WTC11 (cell line): Measurements from ENCODE around the gene CTNNA3. TPM values are rescaled to one million over a fixed set of nuclear protein-coding genes. Genes with fewer than 3 reads are reported as not detected.
"Not testable (repeated sequence)": the region's sequence is repeated elsewhere in the genome, so short reads cannot be mapped to it uniquely, and the experiment has no call there.

Experiments
- ATAC-seq: fragments of 200-7000 bp; cut with Tn5 transposase; 2 replicates; pipeline ENCODE4 v1.10.0; 2021; ENCODE audit warnings: mild to moderate bottlenecking, moderate library complexity
- CTCF ChIA-PET: fragments of 300-600 bp; sonication (Branson Sonifier 250); formaldehyde crosslinking; loops from one replicate; lab custom pipeline; 2021; ENCODE audit warnings: antibody characterized with exemption; lab: Charles Lee
- POLR2A ChIA-PET: fragments of 350-600 bp; sonication (Branson Sonifier 250); formaldehyde crosslinking; loops from one replicate; lab custom pipeline; 2021; ENCODE audit warnings: antibody characterized with exemption; lab: Charles Lee
- DNase-seq: peaks from one replicate; pipeline ENCODE4 v3.0.0; 2021; ENCODE audit warnings: low spot score
- H3K27ac Mint-ChIP-seq: 2 replicates; pipeline ENCODE4 v1.8.0; 2021; ENCODE audit warnings: mixed read lengths
- H3K27me3 Mint-ChIP-seq: 2 replicates; pipeline ENCODE4 v1.8.0; 2021; ENCODE audit warnings: low read depth, mild to moderate bottlenecking, moderate library complexity, mixed read lengths
- H3K36me3 Mint-ChIP-seq: 2 replicates; pipeline ENCODE4 v1.8.0; 2021; ENCODE audit warnings: mixed read lengths
- H3K4me1 Mint-ChIP-seq: 2 replicates; pipeline ENCODE4 v1.8.0; 2022; ENCODE audit warnings: mixed read lengths
- H3K4me3 Mint-ChIP-seq: 2 replicates; pipeline ENCODE4 v1.8.0; 2021; ENCODE audit warnings: mild to moderate bottlenecking, moderate library complexity, mixed read lengths
- H3K9me3 Mint-ChIP-seq: 2 replicates; pipeline ENCODE4 v1.8.0; 2021; ENCODE audit warnings: mixed read lengths
- HMGA2 ChIP-seq: fragments of 250-450 bp; sonication (Bioruptor Pico); IDR thresholded peaks from 2 replicates; pipeline ENCODE4 v1.4.0; 2021; ENCODE audit warnings: mild to moderate bottlenecking, moderate library complexity
- JUN ChIP-seq: sonication (generic); formaldehyde crosslinking; IDR thresholded peaks from 2 replicates; pipeline ENCODE4 v1.8.0; 2023; ENCODE audit warnings: mild to moderate bottlenecking, missing genetic modification reagents
- TEAD1 ChIP-seq: sonication (generic); formaldehyde crosslinking; IDR thresholded peaks from 2 replicates; pipeline ENCODE4 v1.8.0; 2022; ENCODE audit warnings: mild to moderate bottlenecking, missing genetic modification reagents
- ZNF416 ChIP-seq: fragments of 250-450 bp; sonication (Bioruptor Pico); IDR thresholded peaks from 2 replicates; pipeline ENCODE4 v1.9.0; 2021; ENCODE audit warnings: mild to moderate bottlenecking, inconsistent platforms
- total RNA-seq: library from RNA; stranded (reverse); gene quantifications from 3 replicates; pipeline ENCODE4 v1.2.3, GENCODE V29; 2021
- TF ChIP-seq, protein P1 (sequence below): sonication (generic); formaldehyde crosslinking; IDR thresholded peaks from 2 replicates; pipeline ENCODE4 v1.8.1; 2023; ENCODE audit warnings: mild to moderate bottlenecking, missing genetic modification reagents, borderline replicate concordance
- TF ChIP-seq, protein P2 (sequence below): fragments of 250-450 bp; sonication (Bioruptor Pico); IDR thresholded peaks from 2 replicates; pipeline ENCODE4 v1.9.0; 2021; ENCODE audit warnings: mild to moderate bottlenecking
- TF ChIP-seq, protein P3 (sequence below): sonication (generic); formaldehyde crosslinking; IDR thresholded peaks from 2 replicates; pipeline ENCODE4 v1.8.0; 2022; ENCODE audit warnings: missing genetic modification reagents
- TF ChIP-seq, protein P4 (sequence below): sonication (generic); formaldehyde crosslinking; IDR thresholded peaks from 2 replicates; pipeline ENCODE4 v1.8.0; 2022; ENCODE audit warnings: mild to moderate bottlenecking, missing genetic modification reagents

Gene CTNNA3
- total RNA-seq, 1 experiment from 2014 or later, result 6.1 TPM

DNA sequence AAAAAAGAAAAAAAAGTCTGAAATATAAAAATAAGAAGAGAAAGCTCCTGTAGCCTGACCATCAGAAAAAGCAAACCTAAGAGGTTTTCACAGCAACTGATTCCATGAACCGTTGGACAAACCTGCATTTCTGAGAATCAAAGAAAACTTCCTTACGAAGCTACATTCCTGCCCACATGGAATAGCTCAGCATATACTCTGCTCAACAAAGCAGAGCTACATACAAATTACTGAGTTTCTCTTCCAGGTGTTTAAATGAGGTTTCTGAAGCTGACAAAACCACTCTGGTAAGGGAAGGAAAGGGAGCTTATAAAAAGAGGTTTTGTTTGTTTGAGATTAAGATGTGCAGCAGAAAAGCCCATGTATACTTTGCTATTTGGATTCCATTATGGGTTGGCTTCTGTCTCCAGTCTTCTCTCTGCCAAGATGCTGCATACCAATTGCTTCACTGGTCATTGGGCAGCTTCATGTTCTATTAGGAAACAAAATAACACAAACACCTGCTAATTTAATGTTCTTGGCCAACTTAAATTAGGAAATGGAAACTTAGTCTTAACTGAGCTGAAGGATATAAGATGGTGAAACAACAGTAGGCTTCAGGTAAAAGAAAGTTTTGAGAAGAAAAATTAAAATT is 456.0 kb downstream of the CTNNA3 start (continued):
- TF ChIP-seq, protein P1, sequence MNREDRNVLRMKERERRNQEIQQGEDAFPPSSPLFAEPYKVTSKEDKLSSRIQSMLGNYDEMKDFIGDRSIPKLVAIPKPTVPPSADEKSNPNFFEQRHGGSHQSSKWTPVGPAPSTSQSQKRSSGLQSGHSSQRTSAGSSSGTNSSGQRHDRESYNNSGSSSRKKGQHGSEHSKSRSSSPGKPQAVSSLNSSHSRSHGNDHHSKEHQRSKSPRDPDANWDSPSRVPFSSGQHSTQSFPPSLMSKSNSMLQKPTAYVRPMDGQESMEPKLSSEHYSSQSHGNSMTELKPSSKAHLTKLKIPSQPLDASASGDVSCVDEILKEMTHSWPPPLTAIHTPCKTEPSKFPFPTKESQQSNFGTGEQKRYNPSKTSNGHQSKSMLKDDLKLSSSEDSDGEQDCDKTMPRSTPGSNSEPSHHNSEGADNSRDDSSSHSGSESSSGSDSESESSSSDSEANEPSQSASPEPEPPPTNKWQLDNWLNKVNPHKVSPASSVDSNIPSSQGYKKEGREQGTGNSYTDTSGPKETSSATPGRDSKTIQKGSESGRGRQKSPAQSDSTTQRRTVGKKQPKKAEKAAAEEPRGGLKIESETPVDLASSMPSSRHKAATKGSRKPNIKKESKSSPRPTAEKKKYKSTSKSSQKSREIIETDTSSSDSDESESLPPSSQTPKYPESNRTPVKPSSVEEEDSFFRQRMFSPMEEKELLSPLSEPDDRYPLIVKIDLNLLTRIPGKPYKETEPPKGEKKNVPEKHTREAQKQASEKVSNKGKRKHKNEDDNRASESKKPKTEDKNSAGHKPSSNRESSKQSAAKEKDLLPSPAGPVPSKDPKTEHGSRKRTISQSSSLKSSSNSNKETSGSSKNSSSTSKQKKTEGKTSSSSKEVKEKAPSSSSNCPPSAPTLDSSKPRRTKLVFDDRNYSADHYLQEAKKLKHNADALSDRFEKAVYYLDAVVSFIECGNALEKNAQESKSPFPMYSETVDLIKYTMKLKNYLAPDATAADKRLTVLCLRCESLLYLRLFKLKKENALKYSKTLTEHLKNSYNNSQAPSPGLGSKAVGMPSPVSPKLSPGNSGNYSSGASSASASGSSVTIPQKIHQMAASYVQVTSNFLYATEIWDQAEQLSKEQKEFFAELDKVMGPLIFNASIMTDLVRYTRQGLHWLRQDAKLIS, result no peak
- TF ChIP-seq, protein P2, sequence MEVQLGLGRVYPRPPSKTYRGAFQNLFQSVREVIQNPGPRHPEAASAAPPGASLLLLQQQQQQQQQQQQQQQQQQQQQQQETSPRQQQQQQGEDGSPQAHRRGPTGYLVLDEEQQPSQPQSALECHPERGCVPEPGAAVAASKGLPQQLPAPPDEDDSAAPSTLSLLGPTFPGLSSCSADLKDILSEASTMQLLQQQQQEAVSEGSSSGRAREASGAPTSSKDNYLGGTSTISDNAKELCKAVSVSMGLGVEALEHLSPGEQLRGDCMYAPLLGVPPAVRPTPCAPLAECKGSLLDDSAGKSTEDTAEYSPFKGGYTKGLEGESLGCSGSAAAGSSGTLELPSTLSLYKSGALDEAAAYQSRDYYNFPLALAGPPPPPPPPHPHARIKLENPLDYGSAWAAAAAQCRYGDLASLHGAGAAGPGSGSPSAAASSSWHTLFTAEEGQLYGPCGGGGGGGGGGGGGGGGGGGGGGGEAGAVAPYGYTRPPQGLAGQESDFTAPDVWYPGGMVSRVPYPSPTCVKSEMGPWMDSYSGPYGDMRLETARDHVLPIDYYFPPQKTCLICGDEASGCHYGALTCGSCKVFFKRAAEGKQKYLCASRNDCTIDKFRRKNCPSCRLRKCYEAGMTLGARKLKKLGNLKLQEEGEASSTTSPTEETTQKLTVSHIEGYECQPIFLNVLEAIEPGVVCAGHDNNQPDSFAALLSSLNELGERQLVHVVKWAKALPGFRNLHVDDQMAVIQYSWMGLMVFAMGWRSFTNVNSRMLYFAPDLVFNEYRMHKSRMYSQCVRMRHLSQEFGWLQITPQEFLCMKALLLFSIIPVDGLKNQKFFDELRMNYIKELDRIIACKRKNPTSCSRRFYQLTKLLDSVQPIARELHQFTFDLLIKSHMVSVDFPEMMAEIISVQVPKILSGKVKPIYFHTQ (CRISPR knock-in tag), result no peak
- no peak for TF ChIP-seq TEAD1
- TF ChIP-seq HMGA2 (CRISPR knock-in tag), result no peak
- TF ChIP-seq JUN (CRISPR knock-in tag), result no peak
- TF ChIP-seq, protein P3, sequence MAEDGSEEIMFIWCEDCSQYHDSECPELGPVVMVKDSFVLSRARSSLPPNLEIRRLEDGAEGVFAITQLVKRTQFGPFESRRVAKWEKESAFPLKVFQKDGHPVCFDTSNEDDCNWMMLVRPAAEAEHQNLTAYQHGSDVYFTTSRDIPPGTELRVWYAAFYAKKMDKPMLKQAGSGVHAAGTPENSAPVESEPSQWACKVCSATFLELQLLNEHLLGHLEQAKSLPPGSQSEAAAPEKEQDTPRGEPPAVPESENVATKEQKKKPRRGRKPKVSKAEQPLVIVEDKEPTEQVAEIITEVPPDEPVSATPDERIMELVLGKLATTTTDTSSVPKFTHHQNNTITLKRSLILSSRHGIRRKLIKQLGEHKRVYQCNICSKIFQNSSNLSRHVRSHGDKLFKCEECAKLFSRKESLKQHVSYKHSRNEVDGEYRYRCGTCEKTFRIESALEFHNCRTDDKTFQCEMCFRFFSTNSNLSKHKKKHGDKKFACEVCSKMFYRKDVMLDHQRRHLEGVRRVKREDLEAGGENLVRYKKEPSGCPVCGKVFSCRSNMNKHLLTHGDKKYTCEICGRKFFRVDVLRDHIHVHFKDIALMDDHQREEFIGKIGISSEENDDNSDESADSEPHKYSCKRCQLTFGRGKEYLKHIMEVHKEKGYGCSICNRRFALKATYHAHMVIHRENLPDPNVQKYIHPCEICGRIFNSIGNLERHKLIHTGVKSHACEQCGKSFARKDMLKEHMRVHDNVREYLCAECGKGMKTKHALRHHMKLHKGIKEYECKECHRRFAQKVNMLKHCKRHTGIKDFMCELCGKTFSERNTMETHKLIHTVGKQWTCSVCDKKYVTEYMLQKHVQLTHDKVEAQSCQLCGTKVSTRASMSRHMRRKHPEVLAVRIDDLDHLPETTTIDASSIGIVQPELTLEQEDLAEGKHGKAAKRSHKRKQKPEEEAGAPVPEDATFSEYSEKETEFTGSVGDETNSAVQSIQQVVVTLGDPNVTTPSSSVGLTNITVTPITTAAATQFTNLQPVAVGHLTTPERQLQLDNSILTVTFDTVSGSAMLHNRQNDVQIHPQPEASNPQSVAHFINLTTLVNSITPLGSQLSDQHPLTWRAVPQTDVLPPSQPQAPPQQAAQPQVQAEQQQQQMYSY (CRISPR knock-in tag), result no peak

DNA sequence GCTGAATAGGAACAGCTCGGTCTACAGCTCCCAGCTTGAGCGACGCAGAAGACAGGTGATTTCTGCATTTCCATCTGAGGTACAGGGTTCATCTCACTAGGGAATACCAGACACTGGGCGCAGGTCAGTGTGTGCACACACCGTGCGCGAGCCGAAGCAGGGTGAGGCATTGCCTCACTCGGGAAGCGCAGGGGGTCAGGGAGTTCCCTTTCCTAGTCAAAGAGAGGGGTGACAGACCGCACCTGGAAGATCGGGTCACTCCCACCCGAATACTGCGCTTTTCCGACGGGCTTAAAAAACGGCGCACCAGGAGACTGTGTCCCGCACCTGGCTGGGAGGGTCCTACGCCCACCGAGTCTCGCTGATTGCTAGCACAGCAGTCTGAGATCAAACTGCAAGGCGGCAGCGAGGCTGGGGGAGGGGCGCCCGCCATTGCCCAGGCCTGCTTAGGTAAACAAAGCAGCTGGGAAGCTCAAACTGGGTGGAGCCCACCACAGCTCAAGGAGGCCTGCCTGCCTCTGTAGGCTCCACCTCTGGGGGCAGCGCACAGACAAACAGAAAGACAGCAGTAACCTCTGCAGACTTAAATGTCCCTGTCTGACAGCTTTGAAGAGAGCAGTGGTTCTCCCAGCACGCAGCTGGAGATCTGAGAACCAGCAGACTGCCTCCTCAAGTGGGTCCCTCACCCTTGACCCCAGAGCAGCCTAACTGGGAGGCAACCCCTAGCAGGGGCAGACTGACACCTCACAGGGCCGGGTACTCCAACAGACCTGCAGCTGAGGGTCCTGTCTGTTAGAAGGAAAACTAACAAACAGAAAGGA is 465.1 kb downstream of the CTNNA3 start:
- DNase-seq, result peak; percentile 44
- ATAC-seq, result not testable (repeated sequence)

DNA sequence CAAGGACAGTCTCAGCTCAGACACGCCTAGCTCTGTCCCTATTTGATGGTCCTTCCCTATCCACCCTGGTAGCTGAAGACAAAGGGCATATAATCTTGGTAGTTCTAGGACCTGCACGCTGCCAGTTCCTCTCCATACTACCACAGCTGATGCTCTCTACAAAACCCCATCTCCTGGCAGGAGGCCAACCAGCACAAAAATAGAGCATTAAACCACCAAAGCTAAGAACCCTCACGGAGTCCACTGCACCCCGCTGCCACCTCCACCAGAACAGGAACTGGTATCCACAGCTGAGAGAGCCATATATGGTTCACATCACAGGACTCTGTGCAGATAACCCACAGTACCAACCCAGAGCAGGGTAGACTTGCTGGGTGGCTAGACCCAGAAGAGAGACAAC is 470.8 kb downstream of the CTNNA3 start:
- ChIA-PET POLR2A (no interaction called here), CTCF (no interaction called here)
- DNase-seq, result no peak
- Mint-ChIP-seq H3K36me3 (peaks cover 30% of the 10 kb centered on the region), H3K4me3 (no peak overlapping the region), H3K9me3 (peaks cover 38% of the 10 kb centered on the region), H3K4me1 (peaks cover 12% of the 10 kb centered on the region), H3K27me3 (no peaks in the 10 kb centered on the region; the same call in 1 of the 2 replicates), H3K27ac (no peak overlapping the region)
- ATAC-seq, result no peak
- TF ChIP-seq, protein P4, sequence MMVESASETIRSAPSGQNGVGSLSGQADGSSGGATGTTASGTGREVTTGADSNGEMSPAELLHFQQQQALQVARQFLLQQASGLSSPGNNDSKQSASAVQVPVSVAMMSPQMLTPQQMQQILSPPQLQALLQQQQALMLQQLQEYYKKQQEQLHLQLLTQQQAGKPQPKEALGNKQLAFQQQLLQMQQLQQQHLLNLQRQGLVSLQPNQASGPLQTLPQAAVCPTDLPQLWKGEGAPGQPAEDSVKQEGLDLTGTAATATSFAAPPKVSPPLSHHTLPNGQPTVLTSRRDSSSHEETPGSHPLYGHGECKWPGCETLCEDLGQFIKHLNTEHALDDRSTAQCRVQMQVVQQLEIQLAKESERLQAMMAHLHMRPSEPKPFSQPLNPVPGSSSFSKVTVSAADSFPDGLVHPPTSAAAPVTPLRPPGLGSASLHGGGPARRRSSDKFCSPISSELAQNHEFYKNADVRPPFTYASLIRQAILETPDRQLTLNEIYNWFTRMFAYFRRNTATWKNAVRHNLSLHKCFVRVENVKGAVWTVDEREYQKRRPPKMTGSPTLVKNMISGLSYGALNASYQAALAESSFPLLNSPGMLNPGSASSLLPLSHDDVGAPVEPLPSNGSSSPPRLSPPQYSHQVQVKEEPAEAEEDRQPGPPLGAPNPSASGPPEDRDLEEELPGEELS (CRISPR knock-in tag), result no peak

More for the DNA sequence above, 465.1 kb downstream of the CTNNA3 start:
- peaks cover 23% of the 10 kb centered on the region for H3K9me3 Mint-ChIP-seq
- H3K36me3 Mint-ChIP-seq, result peaks cover 19% of the 10 kb centered on the region
- CTCF ChIA-PET, POLR2A ChIA-PET, H3K27me3 Mint-ChIP-seq: not testable (repeated sequence)
- peaks cover 19% of the 10 kb centered on the region for H3K4me1 Mint-ChIP-seq
- peak overlapping the region; percentile 89 for H3K4me3 Mint-ChIP-seq
- TF ChIP-seq ZNF416 (CRISPR knock-in tag), result 0 out of 2 replicates have a peak, but pooled peaks have one; percentile 24
- peak overlapping the region; percentile 95 for H3K27ac Mint-ChIP-seq
